Stomach smooth muscle (tissue), 2 donors: ENCODE measurements around the gene ACTR1B.

Experiments used
- H3K27ac ChIP-seq: one replicate; pipeline ENCODE4 v1.7.0; 2013; ENCODE audit warnings: mild to moderate bottlenecking, low read length, inconsistent platforms
- H3K27me3 ChIP-seq, 2 donors: one replicate each; pipeline ENCODE4 v1.7.0; 2013; ENCODE audit warnings: low read length in 2 of 2; ENCODE audit not compliant: insufficient read depth in 2 of 2, control insufficient read depth in 1 of 2
- H3K36me3 ChIP-seq, 2 donors: one replicate each; pipeline ENCODE4 v1.7.0; 2013; ENCODE audit warnings: low read length in 2 of 2; ENCODE audit not compliant: control insufficient read depth in 2 of 2, insufficient read depth in 2 of 2
- H3K4me1 ChIP-seq: one replicate; pipeline ENCODE4 v1.7.0; 2013; ENCODE audit warnings: low read length; ENCODE audit not compliant: control insufficient read depth, insufficient read depth
- H3K4me3 ChIP-seq, 2 donors: one replicate each; pipeline ENCODE4 v1.7.0; 2013; ENCODE audit warnings: low read length in 2 of 2
- H3K9ac ChIP-seq, 2 donors: one replicate each; pipeline ENCODE4 v1.7.0; 2013; ENCODE audit warnings: low read length in 2 of 2, mild to moderate bottlenecking in 1 of 2
- H3K9me3 ChIP-seq, 2 donors: one replicate each; pipeline ENCODE4 v1.7.0; 2013; ENCODE audit warnings: low read length in 2 of 2; ENCODE audit not compliant: control insufficient read depth in 2 of 2
- donor health status: healthy.
- donor health status: Pancreatic carcinoma.

The ACTR1B gene

DNA sequence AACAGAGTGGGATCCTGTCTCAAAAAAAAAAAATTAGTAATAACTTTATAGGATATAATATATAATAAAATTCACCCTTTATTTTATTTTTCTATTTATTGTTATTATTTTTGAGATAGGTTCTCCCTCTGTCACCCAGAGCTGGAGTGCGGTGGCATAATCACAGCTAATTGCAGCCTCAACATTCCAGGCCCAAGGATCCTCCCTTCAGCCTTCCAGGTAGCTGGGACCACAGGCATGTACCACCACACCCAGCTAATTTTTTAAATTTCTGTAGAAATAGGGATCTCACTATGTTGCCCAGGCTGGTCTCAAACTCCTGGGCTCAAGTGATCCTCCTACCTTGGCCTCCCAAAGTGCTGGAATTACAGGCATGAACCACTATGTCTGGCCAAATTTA is 6.6 kb upstream of the ACTR1B start:
- Histone ChIP-seq H3K36me3 (no peaks in the 10 kb centered on the region), H3K27me3 (no peaks in the 10 kb centered on the region), H3K9ac (no peak overlapping the region)

DNA sequence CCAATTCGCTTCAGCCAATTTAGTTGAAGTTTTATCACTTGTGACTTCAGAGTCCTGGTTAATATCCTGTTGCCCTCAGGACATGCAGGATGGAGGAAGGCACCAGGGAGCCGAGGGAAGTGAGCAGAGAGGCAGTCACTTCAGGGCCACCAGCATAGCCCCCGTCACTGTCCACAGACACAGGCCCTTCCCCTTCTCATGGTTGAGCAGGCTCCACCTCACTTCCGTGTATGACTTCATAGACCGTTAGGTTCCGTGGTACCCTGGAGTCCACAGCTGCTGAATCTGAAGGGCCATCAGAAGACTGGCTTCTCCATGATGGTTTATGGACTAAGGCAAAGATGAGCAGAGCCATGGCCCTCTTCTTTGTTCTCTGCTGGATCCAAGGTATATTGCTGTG is 5.6 kb upstream of the ACTR1B start, which contains the start of gene C2orf92:
C2orf92 (plus strand) TSS at position 266 of the 400 bp plus-strand sequence; CDS start at position 342, 76 bp downstream.
- no peaks in the 10 kb centered on the region for H3K36me3 ChIP-seq
- H3K4me1 ChIP-seq, result no peaks in the 10 kb centered on the region
- H3K9ac ChIP-seq, result no peak within 1 kb of the TSS
- no peak within 1 kb of the TSS for H3K27ac ChIP-seq
- no peaks in the 10 kb centered on the region for H3K9me3 ChIP-seq
- H3K27me3 ChIP-seq, result no peaks in the 10 kb centered on the region
- no peak within 1 kb of the TSS for H3K4me3 ChIP-seq

More for the DNA sequence above, 6.6 kb upstream of the ACTR1B start:
- Histone ChIP-seq H3K9me3 (no peaks in the 10 kb centered on the region), H3K27ac (no peak overlapping the region), H3K4me3 (no peak overlapping the region), H3K4me1 (no peaks in the 10 kb centered on the region)

DNA sequence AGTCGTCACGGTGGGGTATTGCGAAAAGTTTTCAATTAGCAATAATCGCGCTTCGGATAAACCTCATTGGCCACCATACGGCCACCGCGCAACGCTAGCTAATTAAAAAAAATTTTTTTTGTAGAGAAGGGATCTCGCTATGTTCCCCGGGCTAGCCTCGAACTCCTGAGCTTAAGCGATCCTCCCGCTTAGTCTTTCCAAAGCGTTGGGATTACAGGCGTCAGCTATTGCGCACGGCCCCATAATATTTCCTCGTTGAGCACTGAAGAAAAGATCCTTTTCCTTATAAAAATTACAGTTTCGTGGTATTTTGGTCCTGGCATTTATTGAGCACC is 759 bp upstream of the ACTR1B start:
- Histone ChIP-seq H3K36me3 (peaks cover 0 to 2% of the 10 kb centered on the region in 2 donors), H3K4me3 (peak overlapping the region; percentile 76 to 88), H3K9ac (peak overlapping the region; percentile 87 to 90), H3K27ac (peak overlapping the region; percentile 93), H3K9me3 (no peaks in the 10 kb centered on the region), H3K27me3 (no peaks in the 10 kb centered on the region), H3K4me1 (peaks cover 32% of the 10 kb centered on the region)

DNA sequence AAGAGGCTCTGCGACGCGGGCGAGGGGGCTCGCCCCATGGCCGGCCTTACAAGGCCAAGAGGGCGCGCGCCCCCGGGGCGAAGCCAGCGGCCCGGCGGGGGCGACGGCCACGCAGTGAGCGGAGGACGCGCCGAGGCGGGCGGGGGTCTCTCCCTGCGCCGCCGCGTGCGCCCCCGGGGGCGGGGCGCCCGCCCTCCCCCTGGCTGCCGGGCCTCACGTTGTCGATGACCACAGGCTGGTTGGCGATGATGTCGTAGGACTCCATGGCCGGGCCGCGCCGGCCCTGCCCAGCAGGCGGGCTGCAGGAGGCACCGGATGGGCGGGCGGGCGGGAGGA is 250 bp downstream of the ACTR1B start:
- H3K4me3 ChIP-seq, result peak overlapping the region; percentile 85 to 88
- no peaks in the 10 kb centered on the region for H3K9me3 ChIP-seq
- peak overlapping the region; percentile 73 to 75 for H3K9ac ChIP-seq
- peak overlapping the region; percentile 73 for H3K27ac ChIP-seq
- no peaks in the 10 kb centered on the region for H3K27me3 ChIP-seq
- H3K4me1 ChIP-seq, result peaks cover 32% of the 10 kb centered on the region
- peaks cover 0 to 9% of the 10 kb centered on the region in 2 donors for H3K36me3 ChIP-seq

DNA sequence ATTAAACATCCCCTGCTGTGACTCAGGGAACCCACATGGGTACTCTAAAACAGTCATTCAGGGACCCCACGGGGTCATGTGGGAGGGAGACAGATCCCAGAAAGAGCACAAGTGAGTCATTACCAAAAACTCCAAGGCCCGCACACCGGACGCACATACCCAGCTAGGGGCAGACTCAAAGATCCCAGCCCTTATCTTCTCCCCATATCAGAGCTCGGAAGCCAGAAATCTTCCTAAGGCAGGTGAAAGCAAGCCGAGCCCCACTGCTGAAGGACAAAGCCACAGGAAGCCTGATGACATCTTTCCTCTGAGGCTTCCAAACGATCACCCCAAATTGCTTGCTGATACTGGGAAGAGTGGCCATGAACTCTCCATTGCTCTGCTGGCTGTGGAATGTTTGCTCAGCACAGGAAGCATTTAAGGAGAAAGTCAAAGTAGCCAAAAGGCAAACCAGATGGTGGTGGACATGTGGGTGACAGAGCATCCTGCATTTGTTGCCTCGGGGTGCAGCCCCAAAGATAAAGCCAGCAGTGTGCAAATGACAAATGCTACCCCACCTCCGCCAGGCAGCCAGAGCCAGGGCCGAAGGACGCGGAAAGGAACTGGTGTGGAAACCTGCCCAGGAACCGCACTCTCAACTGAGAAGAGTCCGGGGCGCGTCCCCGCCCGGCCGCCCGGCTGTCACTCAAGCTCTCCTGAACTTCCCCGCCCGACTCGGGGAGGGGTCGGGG is 784 bp downstream of the ACTR1B start:
- Histone ChIP-seq H3K4me1 (peaks cover 32% of the 10 kb centered on the region), H3K9ac (peak overlapping the region; percentile 73 to 75), H3K36me3 (peaks cover 5 to 14% of the 10 kb centered on the region in 2 donors), H3K27ac (peak overlapping the region; percentile 73), H3K9me3 (no peaks in the 10 kb centered on the region), H3K27me3 (no peaks in the 10 kb centered on the region), H3K4me3 (peak overlapping the region; percentile 85 to 88)

DNA sequence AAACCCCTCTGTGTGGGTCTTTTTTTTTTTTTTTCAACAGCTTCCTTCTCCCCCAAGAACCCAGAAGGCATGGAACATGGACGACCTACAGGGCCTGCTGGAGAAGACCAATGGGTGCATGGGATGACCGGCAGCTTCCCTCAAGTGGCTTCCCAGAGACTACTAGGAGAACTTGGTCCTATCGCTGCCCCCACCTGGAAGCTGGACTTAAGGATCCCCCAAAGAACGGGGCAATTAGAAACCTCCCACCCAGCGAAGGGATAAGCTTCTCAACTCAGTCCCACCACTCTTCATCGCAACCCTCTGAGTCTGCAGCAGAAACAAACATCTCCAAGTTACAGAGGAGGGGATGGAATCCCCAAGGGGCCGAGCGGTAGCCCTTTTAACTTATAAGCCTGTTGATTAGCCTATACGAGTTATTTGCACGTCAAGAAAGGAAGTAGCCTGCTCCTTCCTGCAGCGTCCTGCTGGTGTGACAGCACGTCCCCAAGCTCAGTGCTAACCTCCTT is 1.4 kb downstream of the ACTR1B start:
- Histone ChIP-seq H3K27ac (peak overlapping the region; percentile 73), H3K4me1 (peaks cover 32% of the 10 kb centered on the region), H3K9me3 (no peaks in the 10 kb centered on the region), H3K36me3 (peaks cover 6 to 19% of the 10 kb centered on the region in 2 donors), H3K27me3 (no peaks in the 10 kb centered on the region), H3K9ac (peak overlapping the region; percentile 73 to 75), H3K4me3 (peak overlapping the region; percentile 85 to 88)

DNA sequence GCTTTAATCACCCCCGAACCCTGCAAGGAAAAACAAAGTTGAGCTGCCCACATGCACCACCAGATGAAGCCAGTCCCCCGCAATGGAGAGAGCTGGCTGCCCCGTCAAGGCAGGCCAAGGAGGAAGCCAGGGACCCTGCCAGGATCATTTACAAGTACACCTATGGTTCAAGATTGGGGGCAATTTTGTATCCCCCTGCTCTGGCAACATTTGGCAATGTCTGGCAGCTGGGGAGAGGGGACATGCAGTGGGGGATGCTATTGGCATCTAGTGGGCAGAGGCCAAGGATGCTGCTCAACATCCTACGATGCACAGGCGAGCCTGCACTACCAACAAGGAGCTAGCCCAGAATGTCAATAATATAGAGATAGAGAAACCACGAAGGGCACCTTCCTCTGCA is 1.9 kb downstream of the ACTR1B start:
- no peak overlapping the region for H3K9ac ChIP-seq
- no peak overlapping the region for H3K27ac ChIP-seq
- H3K4me3 ChIP-seq, result no peak overlapping the region

DNA sequence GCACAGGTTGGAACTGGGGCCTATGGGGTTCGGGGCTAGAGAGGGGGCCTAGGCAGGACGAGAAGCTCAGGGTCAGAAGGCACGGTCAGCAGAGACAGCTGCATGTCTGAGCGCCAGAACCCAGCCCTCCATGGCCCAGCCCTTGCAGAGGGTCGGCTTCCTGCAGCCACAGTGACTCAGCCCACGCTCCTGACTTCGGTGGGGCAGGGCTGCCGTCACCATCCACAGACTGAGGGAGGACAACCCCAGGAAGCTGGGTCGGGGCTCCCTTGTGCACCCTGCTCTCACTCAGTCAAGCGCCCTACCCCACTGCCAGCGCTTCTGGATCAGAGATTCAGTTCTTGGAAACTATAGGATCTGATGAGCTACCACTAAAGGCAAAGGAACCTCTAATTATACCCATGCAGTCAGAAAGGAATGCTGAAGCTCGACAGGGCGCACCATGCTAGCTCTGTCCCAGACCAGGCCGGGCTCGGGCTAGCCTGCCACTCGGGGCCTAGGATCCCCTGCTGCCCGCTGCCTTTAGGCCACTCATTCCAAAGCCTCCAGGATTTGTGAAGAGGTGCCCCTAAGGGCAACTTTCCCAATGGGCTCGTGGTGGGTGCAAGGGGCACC is 3.0 kb downstream of the ACTR1B start:
- no peak overlapping the region for H3K4me3 ChIP-seq
- H3K9me3 ChIP-seq, result no peaks in the 10 kb centered on the region
- H3K36me3 ChIP-seq, result peaks cover 9 to 31% of the 10 kb centered on the region in 2 donors
- H3K4me1 ChIP-seq, result peaks cover 32% of the 10 kb centered on the region
- no peaks in the 10 kb centered on the region for H3K27me3 ChIP-seq
- no peak overlapping the region for H3K27ac ChIP-seq
- H3K9ac ChIP-seq, result no peak overlapping the region

More for the DNA sequence above, 1.9 kb downstream of the ACTR1B start:
- Histone ChIP-seq H3K36me3 (peaks cover 9 to 24% of the 10 kb centered on the region in 2 donors), H3K4me1 (peaks cover 32% of the 10 kb centered on the region), H3K27me3 (no peaks in the 10 kb centered on the region), H3K9me3 (no peaks in the 10 kb centered on the region)

DNA sequence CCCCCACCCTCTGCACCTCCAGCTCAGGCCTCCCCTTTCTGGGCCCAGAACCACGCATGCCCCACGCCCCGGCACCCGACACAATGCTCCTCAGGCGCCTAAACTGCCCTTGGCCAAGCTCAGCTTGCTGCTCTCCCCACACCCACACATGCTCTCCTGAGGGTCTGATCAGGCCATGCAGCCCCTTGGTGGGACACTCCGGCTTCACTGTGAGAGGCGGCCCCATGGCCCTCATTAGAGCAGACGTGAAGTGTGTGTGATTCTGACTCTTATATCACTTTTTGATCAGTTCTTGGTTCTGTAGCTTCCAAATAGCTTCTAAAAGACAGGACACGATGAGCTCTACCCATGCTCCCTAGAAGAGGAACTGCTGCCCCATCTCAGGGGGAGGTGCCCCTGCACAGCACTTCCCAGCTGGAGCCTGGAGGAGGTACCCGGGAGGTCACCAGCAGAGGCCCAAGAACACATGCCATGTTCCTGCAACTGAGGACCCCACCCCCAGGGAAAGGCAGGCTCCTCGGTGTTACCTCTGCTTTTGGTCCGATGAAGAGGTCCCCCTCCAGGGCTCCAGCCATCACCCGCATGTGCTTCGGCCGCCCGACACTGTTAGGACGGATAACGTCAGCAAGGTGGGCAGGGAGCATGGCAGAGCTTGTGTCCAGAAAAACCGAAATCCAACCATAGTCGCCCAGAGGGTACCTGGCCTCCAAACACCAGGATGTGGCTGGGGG is 3.6 kb downstream of the ACTR1B start:
- H3K27me3 ChIP-seq, result no peaks in the 10 kb centered on the region
- peaks cover 32% of the 10 kb centered on the region for H3K4me1 ChIP-seq
- H3K9me3 ChIP-seq, result no peaks in the 10 kb centered on the region
- H3K27ac ChIP-seq, result no peak overlapping the region
- no peak overlapping the region for H3K9ac ChIP-seq
- H3K4me3 ChIP-seq, result no peak overlapping the region
- peaks cover 9 to 31% of the 10 kb centered on the region in 2 donors for H3K36me3 ChIP-seq

DNA sequence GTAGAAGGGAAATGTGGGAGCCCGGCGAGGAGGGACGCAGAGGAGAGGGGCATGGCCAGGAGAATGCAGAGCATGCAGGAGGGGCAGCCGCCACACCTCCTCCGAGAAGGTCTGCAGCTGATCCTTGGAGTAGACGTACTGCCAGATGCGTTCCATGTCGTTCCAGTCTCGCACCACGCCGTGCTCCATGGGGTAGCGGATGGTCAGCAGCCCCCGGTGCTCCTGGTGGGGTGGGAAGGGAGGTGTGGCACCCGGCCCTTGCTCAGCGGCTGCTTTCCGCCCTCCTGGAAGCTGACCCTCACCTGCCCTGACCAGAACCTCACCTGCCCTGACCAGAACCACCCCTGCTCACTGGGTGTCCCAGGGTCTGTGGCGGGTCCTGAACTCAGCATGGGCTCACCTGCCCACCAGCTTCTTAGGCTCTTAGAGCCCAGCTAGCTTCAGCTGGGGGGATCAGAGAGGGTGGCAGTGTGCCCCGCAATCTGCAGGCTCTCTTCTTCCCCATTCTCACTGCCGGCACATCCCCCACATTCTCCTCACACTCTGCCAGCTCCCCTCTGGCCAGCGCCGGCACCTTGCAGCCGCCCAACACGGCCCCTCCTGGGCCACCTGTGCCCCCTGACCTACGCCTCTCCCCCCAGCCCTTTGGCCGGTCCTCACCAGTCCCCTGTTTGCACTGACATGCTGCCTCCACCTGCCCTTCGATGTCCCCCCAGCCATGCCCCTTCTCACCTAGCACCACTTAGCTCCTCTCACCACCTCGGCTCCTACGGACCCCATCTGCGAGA is 4.4 kb downstream of the ACTR1B start:
- Histone ChIP-seq H3K36me3 (peaks cover 9 to 36% of the 10 kb centered on the region in 2 donors), H3K4me3 (no peak overlapping the region), H3K9me3 (no peaks in the 10 kb centered on the region), H3K27me3 (no peaks in the 10 kb centered on the region), H3K9ac (no peak overlapping the region), H3K4me1 (peaks cover 32% of the 10 kb centered on the region), H3K27ac (no peak overlapping the region)
